ENCODE measurements around the gene MTUS2.

The MTUS2 gene

GRCh38 chr13:28859069-28859468 lies 38.9 kb downstream of the MTUS2 start:
- H3K9ac ChIP-seq (ENCODE audit: low read length): no peak overlapping the region
- H3K27ac ChIP-seq (ENCODE audit: low read depth, low read length): no peak overlapping the region
- no peaks in the 10 kb centered on the region for H3K9me3 ChIP-seq (ENCODE audit: control insufficient read depth, insufficient read depth, low read depth, low read length)
- no peaks in the 10 kb centered on the region for H3K36me3 ChIP-seq (ENCODE audit: control insufficient read depth, insufficient read depth, low read length)
- H3K4me3 ChIP-seq (ENCODE audit: low read depth, low read length): no peak overlapping the region
- no peaks in the 10 kb centered on the region; the same call in 1 of the 2 replicates for H3K27me3 ChIP-seq (ENCODE audit: control insufficient read depth, insufficient read depth, low read length)
- no peaks in the 10 kb centered on the region for H3K4me1 ChIP-seq (ENCODE audit: control insufficient read depth, insufficient read depth, low read length)

- no peak overlapping the region for H3K4me3 ChIP-seq (ENCODE audit: low read depth, low read length)
- no peak overlapping the region for H3K9ac ChIP-seq (ENCODE audit: low read length)
- H3K27me3 ChIP-seq (ENCODE audit: control insufficient read depth, insufficient read depth, low read length): no peaks in the 10 kb centered on the region
- H3K27ac ChIP-seq (ENCODE audit: low read depth, low read length): no peak overlapping the region
- H3K4me1 ChIP-seq (ENCODE audit: control insufficient read depth, insufficient read depth, low read length): no peaks in the 10 kb centered on the region
- no peaks in the 10 kb centered on the region for H3K36me3 ChIP-seq (ENCODE audit: control insufficient read depth, insufficient read depth, low read length)
- H3K9me3 ChIP-seq (ENCODE audit: control insufficient read depth, insufficient read depth, low read depth, low read length): no peaks in the 10 kb centered on the region
These were observed 39.6 kb downstream of the MTUS2 start for GRCh38 chr13:28859717-28860116.

- Histone ChIP-seq H3K36me3 (ENCODE audit: control insufficient read depth, insufficient read depth, low read length) (no peaks in the 10 kb centered on the region), H3K27ac (ENCODE audit: low read depth, low read length) (no peak overlapping the region), H3K9ac (ENCODE audit: low read length) (no peak overlapping the region), H3K4me3 (ENCODE audit: low read depth, low read length) (no peak overlapping the region), H3K27me3 (ENCODE audit: control insufficient read depth, insufficient read depth, low read length) (no peaks in the 10 kb centered on the region; the same call in 1 of the 2 replicates), H3K4me1 (ENCODE audit: control insufficient read depth, insufficient read depth, low read length) (no peaks in the 10 kb centered on the region), H3K9me3 (ENCODE audit: control insufficient read depth, insufficient read depth, low read depth, low read length) (no peaks in the 10 kb centered on the region)
These were observed 44.4 kb downstream of the MTUS2 start for GRCh38 chr13:28864544-28864943.

GRCh38 chr13:28865149-28865744 lies 45.1 kb downstream of the MTUS2 start:
- no peaks in the 10 kb centered on the region for H3K36me3 ChIP-seq (ENCODE audit: control insufficient read depth, insufficient read depth, low read length)
- H3K9me3 ChIP-seq (ENCODE audit: control insufficient read depth, insufficient read depth, low read depth, low read length): no peaks in the 10 kb centered on the region
- H3K27me3 ChIP-seq (ENCODE audit: control insufficient read depth, insufficient read depth, low read length): no peaks in the 10 kb centered on the region; the same call in 1 of the 2 replicates
- H3K4me1 ChIP-seq (ENCODE audit: control insufficient read depth, insufficient read depth, low read length): no peaks in the 10 kb centered on the region
- no peak overlapping the region for H3K27ac ChIP-seq (ENCODE audit: low read depth, low read length)
- H3K9ac ChIP-seq (ENCODE audit: low read length): no peak overlapping the region
- H3K4me3 ChIP-seq (ENCODE audit: low read depth, low read length): no peak overlapping the region

GRCh38 chr13:28865951-28866350 lies 45.8 kb downstream of the MTUS2 start:
- Histone ChIP-seq H3K4me1 (ENCODE audit: control insufficient read depth, insufficient read depth, low read length) (no peaks in the 10 kb centered on the region), H3K9me3 (ENCODE audit: control insufficient read depth, insufficient read depth, low read depth, low read length) (no peaks in the 10 kb centered on the region), H3K27ac (ENCODE audit: low read depth, low read length) (no peak overlapping the region), H3K9ac (ENCODE audit: low read length) (no peak overlapping the region), H3K36me3 (ENCODE audit: control insufficient read depth, insufficient read depth, low read length) (no peaks in the 10 kb centered on the region), H3K27me3 (ENCODE audit: control insufficient read depth, insufficient read depth, low read length) (no peaks in the 10 kb centered on the region; the same call in 1 of the 2 replicates), H3K4me3 (ENCODE audit: low read depth, low read length) (no peak overlapping the region)

- Histone ChIP-seq H3K36me3 (ENCODE audit: control insufficient read depth, insufficient read depth, low read length) (no peaks in the 10 kb centered on the region), H3K9me3 (ENCODE audit: control insufficient read depth, insufficient read depth, low read depth, low read length) (peaks cover 2% of the 10 kb centered on the region; the same call in 1 of the 2 replicates), H3K4me1 (ENCODE audit: control insufficient read depth, insufficient read depth, low read length) (no peaks in the 10 kb centered on the region), H3K27me3 (ENCODE audit: control insufficient read depth, insufficient read depth, low read length) (no peaks in the 10 kb centered on the region; the same call in 1 of the 2 replicates), H3K9ac (ENCODE audit: low read length) (no peak overlapping the region), H3K27ac (ENCODE audit: low read depth, low read length) (no peak overlapping the region), H3K4me3 (ENCODE audit: low read depth, low read length) (no peak overlapping the region)
These were observed 46.8 kb downstream of the MTUS2 start for GRCh38 chr13:28866932-28867331.

- Histone ChIP-seq H3K9me3 (ENCODE audit: control insufficient read depth, insufficient read depth, low read depth, low read length) (peaks cover 8% of the 10 kb centered on the region; the same call in 1 of the 2 replicates), H3K36me3 (ENCODE audit: control insufficient read depth, insufficient read depth, low read length) (no peaks in the 10 kb centered on the region), H3K4me1 (ENCODE audit: control insufficient read depth, insufficient read depth, low read length) (no peaks in the 10 kb centered on the region)
These were observed 47.4 kb downstream of the MTUS2 start for GRCh38 chr13:28867564-28867963.

GRCh38 chr13:28872427-28873176 lies 52.5 kb downstream of the MTUS2 start:
- Histone ChIP-seq H3K27me3 (ENCODE audit: control insufficient read depth, insufficient read depth, low read length) (no peaks in the 10 kb centered on the region; the same call in 1 of the 2 replicates), H3K4me1 (ENCODE audit: control insufficient read depth, insufficient read depth, low read length) (no peaks in the 10 kb centered on the region), H3K9ac (ENCODE audit: low read length) (no peak overlapping the region), H3K36me3 (ENCODE audit: control insufficient read depth, insufficient read depth, low read length) (no peaks in the 10 kb centered on the region), H3K4me3 (ENCODE audit: low read depth, low read length) (no peak overlapping the region), H3K9me3 (ENCODE audit: control insufficient read depth, insufficient read depth, low read depth, low read length) (peaks cover 21% of the 10 kb centered on the region), H3K27ac (ENCODE audit: low read depth, low read length) (no peak overlapping the region)

More at GRCh38 chr13:28867564-28867963, 47.4 kb downstream of the MTUS2 start:
- H3K9ac ChIP-seq (ENCODE audit: low read length): no peak overlapping the region
- no peaks in the 10 kb centered on the region; the same call in 1 of the 2 replicates for H3K27me3 ChIP-seq (ENCODE audit: control insufficient read depth, insufficient read depth, low read length)
- no peak overlapping the region for H3K27ac ChIP-seq (ENCODE audit: low read depth, low read length)
- no peak overlapping the region for H3K4me3 ChIP-seq (ENCODE audit: low read depth, low read length)

GRCh38 chr13:28875846-28876615 lies 55.9 kb downstream of the MTUS2 start:
- Histone ChIP-seq H3K27me3 (ENCODE audit: control insufficient read depth, insufficient read depth, low read length) (no peaks in the 10 kb centered on the region; the same call in 1 of the 2 replicates), H3K9me3 (ENCODE audit: control insufficient read depth, insufficient read depth, low read depth, low read length) (peaks cover 21% of the 10 kb centered on the region), H3K4me3 (ENCODE audit: low read depth, low read length) (no peak overlapping the region), H3K4me1 (ENCODE audit: control insufficient read depth, insufficient read depth, low read length) (no peaks in the 10 kb centered on the region), H3K36me3 (ENCODE audit: control insufficient read depth, insufficient read depth, low read length) (no peaks in the 10 kb centered on the region), H3K9ac (ENCODE audit: low read length) (no peak overlapping the region), H3K27ac (ENCODE audit: low read depth, low read length) (no peak overlapping the region)

GRCh38 chr13:28877408-28877807 lies 57.3 kb downstream of the MTUS2 start:
- no peaks in the 10 kb centered on the region for H3K4me1 ChIP-seq (ENCODE audit: control insufficient read depth, insufficient read depth, low read length)
- H3K27ac ChIP-seq (ENCODE audit: low read depth, low read length): no peak overlapping the region
- peaks cover 14% of the 10 kb centered on the region for H3K9me3 ChIP-seq (ENCODE audit: control insufficient read depth, insufficient read depth, low read depth, low read length)
- no peaks in the 10 kb centered on the region for H3K36me3 ChIP-seq (ENCODE audit: control insufficient read depth, insufficient read depth, low read length)
- H3K27me3 ChIP-seq (ENCODE audit: control insufficient read depth, insufficient read depth, low read length): no peaks in the 10 kb centered on the region; the same call in 1 of the 2 replicates
- no peak overlapping the region for H3K9ac ChIP-seq (ENCODE audit: low read length)
- no peak overlapping the region for H3K4me3 ChIP-seq (ENCODE audit: low read depth, low read length)

- peaks cover 3% of the 10 kb centered on the region; the same call in 1 of the 2 replicates for H3K27me3 ChIP-seq (ENCODE audit: control insufficient read depth, insufficient read depth, low read length)
- no peak overlapping the region for H3K9ac ChIP-seq (ENCODE audit: low read length)
- H3K27ac ChIP-seq (ENCODE audit: low read depth, low read length): no peak overlapping the region
- no peak overlapping the region for H3K4me3 ChIP-seq (ENCODE audit: low read depth, low read length)
- H3K9me3 ChIP-seq (ENCODE audit: control insufficient read depth, insufficient read depth, low read depth, low read length): no peaks in the 10 kb centered on the region
- no peaks in the 10 kb centered on the region for H3K36me3 ChIP-seq (ENCODE audit: control insufficient read depth, insufficient read depth, low read length)
- H3K4me1 ChIP-seq (ENCODE audit: control insufficient read depth, insufficient read depth, low read length): no peaks in the 10 kb centered on the region
These were observed 65.0 kb downstream of the MTUS2 start for GRCh38 chr13:28885181-28885580.
